Stimulated activated naive B cell treated with anti-CD40 and anti-IgM and Interleukin-4, amounts not matched to agents 10 μg/mL and 1 μg/mL and 100 μg/mL, for 72 hours (primary cell): ENCODE data around the gene GABRG3.

Source experiments
- ATAC-seq, 2 donors: fragments of 150-1000 bp; cut with Tn5 transposase; replicated peaks; 2 replicates each; pipeline ENCODE4 v1.10.0; 2021; ENCODE audit warnings: moderate library complexity in 1 of 2
- DNase-seq: peaks from one replicate; pipeline ENCODE4 v3.0.0; 2021
- H3K27ac Mint-ChIP-seq: one replicate; pipeline ENCODE4 v1.8.0; 2022; ENCODE audit warnings: mild to moderate bottlenecking, mixed read lengths
- H3K27me3 Mint-ChIP-seq, 2 donors: one replicate each; pipeline ENCODE4 v1.8.0; 2022; ENCODE audit warnings: mixed read lengths in 2 of 2
- H3K36me3 Mint-ChIP-seq, 2 donors: one replicate each; pipeline ENCODE4 v1.8.0; 2022; ENCODE audit warnings: mixed read lengths in 2 of 2, mild to moderate bottlenecking in 1 of 2
- H3K4me1 Mint-ChIP-seq, 2 donors: one replicate each; pipeline ENCODE4 v1.8.0; 2022; ENCODE audit warnings: mixed read lengths in 2 of 2, mild to moderate bottlenecking in 1 of 2
- H3K4me3 Mint-ChIP-seq, 2 donors: one replicate each; pipeline ENCODE4 v1.8.0; 2022; ENCODE audit warnings: mild to moderate bottlenecking in 2 of 2, mixed read lengths in 2 of 2, moderate library complexity in 1 of 2
- H3K9me3 Mint-ChIP-seq, 2 donors: one replicate each; pipeline ENCODE4 v1.8.0; 2022; ENCODE audit warnings: mixed read lengths in 2 of 2, mild to moderate bottlenecking in 1 of 2

GABRG3 gene

DNA sequence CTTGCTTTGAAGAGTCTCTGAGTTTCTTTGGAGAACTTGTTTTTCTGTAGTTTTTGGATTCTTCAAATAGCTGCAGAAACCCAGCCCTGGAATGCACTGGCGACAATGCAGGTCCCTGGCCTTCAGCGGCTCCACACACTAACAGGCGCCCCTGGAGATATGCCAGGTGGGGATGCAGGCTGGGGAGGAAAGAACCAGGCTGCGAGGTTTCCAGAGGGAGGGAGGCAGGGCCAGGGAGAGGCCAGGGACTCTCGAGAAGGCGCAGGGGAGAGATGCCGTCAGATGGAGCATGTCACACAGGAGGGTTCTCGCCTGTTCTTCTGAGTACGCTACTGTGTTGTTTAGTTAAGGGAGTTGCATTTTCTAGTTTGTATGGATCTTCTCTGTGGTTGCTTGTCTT, 283.1 kb downstream of the GABRG3 start:
- H3K27me3 Mint-ChIP-seq = no peaks in the 10 kb centered on the region
- H3K4me3 Mint-ChIP-seq = no peak overlapping the region
- ATAC-seq = no peak
- no peak overlapping the region for H3K27ac Mint-ChIP-seq
- no peak for DNase-seq
- H3K36me3 Mint-ChIP-seq = no peaks in the 10 kb centered on the region
- no peaks in the 10 kb centered on the region for H3K4me1 Mint-ChIP-seq
- peaks cover 4% of the 10 kb centered on the region in 2 donors for H3K9me3 Mint-ChIP-seq

DNA sequence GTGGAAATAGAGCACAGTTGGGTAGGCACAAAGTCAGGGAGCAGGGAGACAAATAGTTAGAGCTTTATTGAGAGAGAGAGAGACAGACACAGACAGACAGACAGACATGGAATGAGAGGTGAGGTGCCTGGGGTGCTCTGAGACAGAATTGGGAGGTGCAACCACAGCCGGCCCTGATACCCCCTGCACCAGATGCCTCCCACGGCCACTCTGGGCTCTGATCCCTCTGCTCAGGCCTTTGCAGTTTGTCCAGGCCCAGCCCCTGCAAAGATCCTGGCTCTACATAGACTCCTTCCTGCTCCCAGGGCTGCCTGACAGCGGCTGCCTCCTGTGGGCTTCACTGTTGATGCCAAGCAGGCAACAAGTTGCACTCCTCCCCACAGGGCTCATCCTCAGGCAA, 283.8 kb downstream of the GABRG3 start:
- H3K27me3 Mint-ChIP-seq = no peaks in the 10 kb centered on the region
- H3K36me3 Mint-ChIP-seq = no peaks in the 10 kb centered on the region
- H3K9me3 Mint-ChIP-seq = peaks cover 4 to 7% of the 10 kb centered on the region in 2 donors
- H3K27ac Mint-ChIP-seq = no peak overlapping the region
- H3K4me1 Mint-ChIP-seq = no peaks in the 10 kb centered on the region
- ATAC-seq (no peak), DNase-seq (no peak)
- no peak overlapping the region for H3K4me3 Mint-ChIP-seq

DNA sequence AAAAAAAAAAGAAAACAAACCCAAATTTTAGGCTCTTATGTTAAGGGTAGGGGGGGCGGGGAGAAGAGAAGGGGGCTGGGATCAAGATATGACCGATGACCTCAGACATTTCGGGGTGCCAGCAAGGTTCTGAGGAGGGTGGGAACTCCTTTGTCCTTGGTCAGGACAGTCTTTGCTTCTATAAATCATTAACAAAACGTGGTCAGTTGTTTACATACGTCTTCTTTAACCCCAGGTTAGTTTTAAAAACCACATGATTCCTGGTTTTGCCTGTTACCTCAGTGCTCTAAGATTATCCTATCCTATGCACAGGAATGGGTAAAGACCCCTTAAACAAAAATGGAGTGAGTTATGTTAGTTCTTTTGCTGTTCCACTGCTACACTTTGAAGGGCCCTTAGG, 285.5 kb downstream of the GABRG3 start:
- Mint-ChIP-seq H3K9me3 (peaks cover 6 to 7% of the 10 kb centered on the region in 2 donors), H3K4me1 (no peaks in the 10 kb centered on the region), H3K36me3 (no peaks in the 10 kb centered on the region), H3K27me3 (no peaks in the 10 kb centered on the region), H3K27ac (no peak overlapping the region), H3K4me3 (no peak overlapping the region)
- no peak for DNase-seq
- no peak for ATAC-seq

DNA sequence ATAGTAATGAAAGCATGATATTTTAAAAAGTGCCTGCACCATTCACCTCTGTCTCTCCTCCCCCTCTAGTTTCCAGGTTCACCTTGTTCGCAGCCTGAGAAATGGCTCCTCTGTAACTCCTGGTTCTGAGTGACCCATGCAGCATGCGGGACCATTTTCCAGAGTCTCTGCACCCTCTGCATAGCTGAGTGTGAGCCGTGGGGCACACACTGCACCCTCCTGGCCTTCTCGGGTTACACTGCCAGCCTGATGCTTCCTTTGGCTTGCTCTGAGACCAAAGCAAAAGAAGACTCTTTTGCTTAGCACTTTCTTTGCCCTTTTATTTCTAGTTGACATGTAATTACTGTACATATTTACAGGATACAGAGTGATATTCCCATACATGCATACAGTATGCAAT, 287.3 kb downstream of the GABRG3 start:
- H3K4me3 Mint-ChIP-seq = no peak overlapping the region
- H3K36me3 Mint-ChIP-seq = no peaks in the 10 kb centered on the region
- DNase-seq = no peak
- no peak overlapping the region for H3K27ac Mint-ChIP-seq
- H3K4me1 Mint-ChIP-seq = no peaks in the 10 kb centered on the region
- no peak for ATAC-seq
- H3K27me3 Mint-ChIP-seq = no peaks in the 10 kb centered on the region
- H3K9me3 Mint-ChIP-seq = peaks cover 6 to 7% of the 10 kb centered on the region in 2 donors

DNA sequence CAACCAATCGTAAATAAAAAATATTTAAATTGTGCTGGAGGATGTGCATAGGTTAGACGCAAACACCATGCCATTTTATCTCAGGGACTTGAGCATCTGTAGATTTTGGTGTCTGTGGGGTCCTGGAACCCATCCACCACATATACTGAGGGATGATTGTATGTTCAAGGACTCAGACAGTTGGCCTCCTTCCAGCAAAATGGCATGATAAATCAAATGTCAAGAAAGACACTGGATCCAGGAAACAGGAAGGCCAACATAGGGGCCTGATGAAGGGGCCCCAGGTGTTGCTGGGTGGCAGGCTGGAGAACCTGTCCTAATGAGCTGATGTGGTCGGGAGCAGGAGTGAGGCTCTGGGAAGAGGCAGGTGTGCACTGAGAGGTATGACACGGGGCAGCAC, 289.5 kb downstream of the GABRG3 start:
- ATAC-seq (no peak), DNase-seq (no peak)
- Mint-ChIP-seq H3K27me3 (no peaks in the 10 kb centered on the region), H3K4me3 (no peak overlapping the region), H3K4me1 (no peaks in the 10 kb centered on the region), H3K27ac (no peak overlapping the region), H3K9me3 (peaks cover 7 to 12% of the 10 kb centered on the region in 2 donors), H3K36me3 (no peaks in the 10 kb centered on the region)

DNA sequence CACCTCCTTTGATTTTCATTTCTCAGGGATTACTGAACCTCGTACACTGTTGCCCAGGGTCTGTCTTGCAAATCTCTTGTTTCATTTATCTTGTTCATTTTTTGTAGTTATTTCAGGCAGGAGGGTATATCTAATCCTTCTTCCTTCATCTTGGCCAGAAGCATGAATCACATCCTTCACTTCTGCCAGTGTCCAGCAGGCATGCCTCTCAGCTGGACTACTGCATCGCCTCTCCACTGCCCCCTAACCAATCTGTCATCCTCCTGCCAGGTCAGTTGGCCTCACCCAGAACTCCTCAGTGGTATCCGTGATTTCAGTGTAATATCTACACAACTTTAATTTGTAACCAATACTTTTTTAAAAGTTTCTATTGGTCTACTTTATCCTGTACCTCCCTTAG, 297.9 kb downstream of the GABRG3 start:
- Mint-ChIP-seq H3K27me3 (no peaks in the 10 kb centered on the region), H3K4me3 (no peak overlapping the region), H3K4me1 (no peaks in the 10 kb centered on the region), H3K27ac (no peak overlapping the region), H3K9me3 (peaks cover 17% of the 10 kb centered on the region in 2 donors), H3K36me3 (no peaks in the 10 kb centered on the region)
- ATAC-seq (no peak), DNase-seq (no peak)

DNA sequence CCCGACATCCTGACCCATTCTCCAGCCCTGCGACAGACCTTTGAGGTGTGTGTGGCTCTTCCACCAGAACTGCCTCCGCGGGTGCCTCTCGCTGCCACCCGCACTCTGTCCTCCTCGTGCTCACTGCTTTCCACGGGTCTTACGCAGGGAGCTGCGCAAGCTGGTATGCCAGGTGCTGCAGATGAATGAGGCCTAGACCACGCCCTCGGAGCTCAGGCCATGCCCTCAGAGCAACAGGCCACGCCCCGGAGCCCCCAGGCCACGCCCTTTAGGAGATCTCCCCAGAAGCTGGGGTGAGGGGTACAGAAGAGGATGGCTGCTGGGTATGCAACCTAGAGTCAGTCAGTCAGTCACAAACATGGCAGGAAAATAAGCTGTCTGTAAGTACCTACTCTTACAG, 300.3 kb downstream of the GABRG3 start:
- peaks cover 11 to 24% of the 10 kb centered on the region in 2 donors for H3K9me3 Mint-ChIP-seq
- no peak for DNase-seq
- H3K36me3 Mint-ChIP-seq = no peaks in the 10 kb centered on the region
- no peak overlapping the region for H3K27ac Mint-ChIP-seq
- H3K4me3 Mint-ChIP-seq = no peak overlapping the region
- H3K27me3 Mint-ChIP-seq = no peaks in the 10 kb centered on the region
- no peaks in the 10 kb centered on the region for H3K4me1 Mint-ChIP-seq
- no peak for ATAC-seq

DNA sequence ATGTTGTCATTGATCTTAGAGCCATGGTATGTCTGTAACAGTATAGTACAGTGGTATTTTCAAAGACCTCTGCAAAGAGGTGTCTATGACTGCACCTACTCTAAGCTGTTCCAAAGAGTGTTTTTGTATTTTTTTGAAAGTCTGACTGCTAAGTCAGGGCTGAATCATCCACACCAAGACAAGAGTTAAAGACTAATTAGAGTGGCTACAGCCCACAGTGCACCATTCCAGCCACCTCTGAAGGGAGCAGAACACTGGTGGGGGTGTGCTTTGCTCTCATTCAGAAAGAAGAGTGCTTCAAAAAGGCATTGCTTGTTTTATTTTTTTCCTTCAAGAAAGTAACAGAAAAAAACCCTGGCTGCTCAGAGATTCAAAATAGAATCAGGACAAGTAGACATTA, 301.4 kb downstream of the GABRG3 start:
- ATAC-seq (no peak), DNase-seq (no peak)
- Mint-ChIP-seq H3K27me3 (no peaks in the 10 kb centered on the region), H3K36me3 (no peaks in the 10 kb centered on the region), H3K9me3 (peaks cover 8 to 24% of the 10 kb centered on the region in 2 donors), H3K4me3 (no peak overlapping the region), H3K27ac (no peak overlapping the region), H3K4me1 (no peaks in the 10 kb centered on the region)

DNA sequence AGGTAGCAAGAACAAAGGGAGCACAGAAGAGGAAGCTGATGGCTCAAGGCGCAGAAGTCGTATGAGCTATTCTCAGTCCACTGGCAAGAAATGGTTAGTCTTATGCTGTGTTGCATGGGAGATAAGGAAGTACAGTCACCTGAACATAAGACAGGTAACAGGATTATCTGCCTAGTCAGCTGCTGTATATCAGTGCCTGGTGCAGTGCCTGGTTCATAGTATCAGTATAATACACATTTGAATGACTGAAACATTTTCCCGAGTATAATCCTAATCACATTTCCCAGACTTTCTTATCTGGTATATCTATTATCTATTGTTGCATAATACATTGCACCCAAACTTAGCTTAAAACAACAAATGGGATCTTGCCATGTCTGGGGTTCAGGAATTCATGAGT, 302.5 kb downstream of the GABRG3 start:
- DNase-seq = no peak
- H3K27ac Mint-ChIP-seq = no peak overlapping the region
- no peaks in the 10 kb centered on the region for H3K36me3 Mint-ChIP-seq
- no peak for ATAC-seq
- H3K4me3 Mint-ChIP-seq = no peak overlapping the region
- no peaks in the 10 kb centered on the region for H3K27me3 Mint-ChIP-seq
- no peaks in the 10 kb centered on the region for H3K4me1 Mint-ChIP-seq
- H3K9me3 Mint-ChIP-seq = peaks cover 7 to 23% of the 10 kb centered on the region in 2 donors

DNA sequence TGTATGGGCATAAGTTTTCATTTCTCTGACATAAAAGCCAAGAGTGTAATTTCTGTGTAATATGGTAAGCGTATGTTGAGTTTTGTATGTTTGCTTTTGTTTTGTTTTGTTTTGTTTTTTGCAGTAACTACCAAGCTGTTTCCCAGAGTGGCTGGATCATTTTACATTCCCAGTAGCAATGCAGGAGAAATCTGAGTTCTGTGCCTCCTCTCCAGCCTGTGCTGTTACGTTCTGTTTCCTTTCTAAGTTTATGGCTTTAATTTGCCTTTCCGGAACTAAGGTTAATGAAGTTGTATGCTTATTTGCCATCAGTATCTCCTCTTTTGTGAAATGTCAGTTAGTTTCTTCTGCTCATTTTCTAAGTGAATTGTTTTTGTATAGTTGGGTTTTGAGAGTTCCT, 307.8 kb downstream of the GABRG3 start:
- no peaks in the 10 kb centered on the region for H3K36me3 Mint-ChIP-seq
- no peaks in the 10 kb centered on the region for H3K4me1 Mint-ChIP-seq
- ATAC-seq (no peak), DNase-seq (no peak)
- peaks cover 3 to 14% of the 10 kb centered on the region in 2 donors for H3K9me3 Mint-ChIP-seq
- no peak overlapping the region for H3K27ac Mint-ChIP-seq
- no peak overlapping the region for H3K4me3 Mint-ChIP-seq
- H3K27me3 Mint-ChIP-seq = no peaks in the 10 kb centered on the region

DNA sequence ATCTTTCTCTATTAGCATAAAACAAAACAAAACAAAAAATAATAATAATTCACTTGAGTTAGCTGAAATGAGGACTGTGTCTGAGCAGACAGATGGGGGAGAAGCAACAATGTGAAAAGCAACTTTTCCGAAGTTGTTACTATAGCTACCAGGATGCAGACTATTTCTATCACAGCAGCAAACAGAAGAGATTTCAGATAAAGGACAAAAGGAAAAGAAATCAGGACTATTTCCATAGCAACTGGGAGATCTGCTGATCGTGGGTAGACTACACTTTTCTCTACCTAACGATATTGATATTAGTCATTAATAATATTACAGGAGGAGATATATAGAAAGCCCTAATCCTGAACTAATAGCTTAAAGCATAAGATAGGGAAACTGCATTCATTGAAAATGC, 321.7 kb downstream of the GABRG3 start:
- no peak for ATAC-seq
- DNase-seq = no peak
- no peak overlapping the region for H3K4me3 Mint-ChIP-seq
- peaks cover 0 to 2% of the 10 kb centered on the region in 2 donors for H3K9me3 Mint-ChIP-seq
- H3K27me3 Mint-ChIP-seq = no peaks in the 10 kb centered on the region
- no peaks in the 10 kb centered on the region for H3K36me3 Mint-ChIP-seq
- H3K4me1 Mint-ChIP-seq = no peaks in the 10 kb centered on the region
- no peak overlapping the region for H3K27ac Mint-ChIP-seq

DNA sequence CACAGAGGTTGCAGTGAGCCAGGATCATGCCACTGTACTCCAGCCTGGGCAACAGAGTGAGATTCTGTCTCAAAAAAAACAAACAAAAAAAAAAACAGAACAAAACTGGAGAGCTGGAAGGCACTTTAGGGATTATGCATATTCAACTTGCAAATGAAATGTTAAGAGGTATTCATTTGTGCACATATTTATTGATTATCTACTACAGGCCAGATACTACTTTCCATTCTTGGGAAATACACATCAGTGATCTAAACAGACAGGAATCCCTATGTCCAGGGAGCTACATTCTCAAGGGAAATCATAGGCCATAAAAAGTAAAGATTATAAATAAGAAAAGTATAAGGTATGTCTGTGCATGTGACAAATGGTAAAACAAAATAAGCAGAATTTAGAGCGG, 322.6 kb downstream of the GABRG3 start:
- no peaks in the 10 kb centered on the region for H3K36me3 Mint-ChIP-seq
- no peak overlapping the region for H3K27ac Mint-ChIP-seq
- H3K27me3 Mint-ChIP-seq = no peaks in the 10 kb centered on the region
- H3K9me3 Mint-ChIP-seq = peaks cover 2 to 5% of the 10 kb centered on the region in 2 donors
- DNase-seq (no peak), ATAC-seq (no peak)
- no peaks in the 10 kb centered on the region for H3K4me1 Mint-ChIP-seq
- no peak overlapping the region for H3K4me3 Mint-ChIP-seq

DNA sequence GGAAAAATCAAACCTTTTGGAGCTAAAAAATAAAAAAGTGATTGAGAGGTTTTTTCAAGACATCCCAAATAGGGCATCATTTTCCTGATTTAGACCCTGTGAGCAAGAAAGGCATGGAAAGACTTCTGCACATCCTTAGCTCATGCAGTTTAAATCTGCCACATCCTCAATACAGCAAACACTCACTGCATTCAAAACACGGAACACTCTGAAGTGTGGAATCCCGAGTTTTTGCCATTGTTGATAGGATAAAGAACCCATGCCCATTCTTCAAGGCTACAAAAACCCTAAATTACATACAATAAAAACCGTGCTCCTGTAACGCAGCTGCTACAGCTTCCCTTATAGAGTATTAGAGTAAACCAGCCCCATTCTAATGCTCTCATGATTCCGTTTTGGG, 346.8 kb downstream of the GABRG3 start:
- H3K9me3 Mint-ChIP-seq = peaks cover 2 to 7% of the 10 kb centered on the region in 2 donors

DNA sequence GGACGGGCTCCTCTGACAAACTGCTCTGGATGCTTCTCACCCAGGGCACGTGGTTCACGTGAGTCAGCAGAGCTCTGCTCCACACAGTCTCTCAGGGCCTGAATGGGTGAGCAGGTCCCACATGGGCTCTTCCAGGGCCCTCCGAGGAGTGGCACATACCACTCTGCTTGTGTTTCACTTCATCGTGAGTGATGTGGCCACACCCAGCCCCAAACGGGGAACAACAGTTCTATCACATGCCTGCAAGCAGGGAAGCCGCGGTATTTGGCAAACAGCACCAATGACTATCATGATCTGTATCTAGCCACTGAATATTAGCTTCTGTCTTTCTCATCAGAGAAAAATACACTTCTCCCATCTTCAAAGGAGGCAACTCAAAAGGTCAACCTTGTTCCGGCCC, 352.8 kb downstream of the GABRG3 start:
- ATAC-seq = no peak
- H3K9me3 Mint-ChIP-seq = peaks cover 5 to 10% of the 10 kb centered on the region in 2 donors

More for the DNA sequence above, 346.8 kb downstream of the GABRG3 start:
- ATAC-seq (no peak), DNase-seq (no peak)
- H3K4me3 Mint-ChIP-seq = no peak overlapping the region
- no peak overlapping the region for H3K27ac Mint-ChIP-seq
- H3K36me3 Mint-ChIP-seq = no peaks in the 10 kb centered on the region
- no peaks in the 10 kb centered on the region for H3K27me3 Mint-ChIP-seq
- H3K4me1 Mint-ChIP-seq = no peaks in the 10 kb centered on the region

DNA sequence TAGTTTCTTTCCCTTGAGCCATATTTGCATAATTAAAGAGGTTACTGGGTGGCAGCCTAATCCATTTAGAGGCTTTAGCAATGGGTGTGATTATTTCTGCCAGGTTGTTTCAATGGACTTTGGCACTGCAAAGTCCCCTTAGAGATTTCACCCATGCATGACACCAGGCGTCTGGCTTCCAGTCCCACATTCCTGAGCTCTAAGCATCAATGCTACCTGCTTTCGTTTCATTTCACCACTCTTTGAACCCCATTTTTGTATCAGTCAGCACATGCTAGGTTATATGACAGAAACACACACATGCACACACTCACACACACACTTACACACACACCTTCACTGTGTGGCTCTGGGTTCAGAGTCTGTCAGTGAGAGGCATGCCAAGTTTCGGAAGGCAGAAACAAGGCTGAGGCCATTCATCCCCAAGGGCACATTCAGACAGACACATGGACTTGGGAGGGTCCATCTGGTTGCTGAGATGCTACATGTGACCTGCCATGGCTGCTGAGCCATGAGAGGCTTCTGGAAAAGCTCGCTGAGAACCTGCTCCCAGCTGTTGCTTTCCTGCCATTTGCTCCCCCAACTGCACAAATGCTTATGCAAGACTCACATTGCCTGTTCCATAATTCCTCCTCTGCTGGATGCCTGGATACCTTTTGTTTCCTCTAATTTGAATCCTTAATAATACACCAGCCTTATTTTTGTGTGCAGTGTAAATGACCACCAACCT, 354.1 kb downstream of the GABRG3 start:
- DNase-seq (no peak), ATAC-seq (no peak)
- H3K27ac Mint-ChIP-seq = no peak overlapping the region
- no peaks in the 10 kb centered on the region for H3K36me3 Mint-ChIP-seq
- no peaks in the 10 kb centered on the region for H3K4me1 Mint-ChIP-seq
- H3K27me3 Mint-ChIP-seq = no peaks in the 10 kb centered on the region
- no peak overlapping the region for H3K4me3 Mint-ChIP-seq
- peaks cover 5 to 10% of the 10 kb centered on the region in 2 donors for H3K9me3 Mint-ChIP-seq

More for the DNA sequence above, 352.8 kb downstream of the GABRG3 start:
- H3K27ac Mint-ChIP-seq = no peak overlapping the region
- DNase-seq = no peak
- no peaks in the 10 kb centered on the region for H3K27me3 Mint-ChIP-seq
- no peaks in the 10 kb centered on the region for H3K36me3 Mint-ChIP-seq
- H3K4me1 Mint-ChIP-seq = no peaks in the 10 kb centered on the region
- no peak overlapping the region for H3K4me3 Mint-ChIP-seq
